ENCODE measurements around the gene PRMT7.

PRMT7 gene

DNA sequence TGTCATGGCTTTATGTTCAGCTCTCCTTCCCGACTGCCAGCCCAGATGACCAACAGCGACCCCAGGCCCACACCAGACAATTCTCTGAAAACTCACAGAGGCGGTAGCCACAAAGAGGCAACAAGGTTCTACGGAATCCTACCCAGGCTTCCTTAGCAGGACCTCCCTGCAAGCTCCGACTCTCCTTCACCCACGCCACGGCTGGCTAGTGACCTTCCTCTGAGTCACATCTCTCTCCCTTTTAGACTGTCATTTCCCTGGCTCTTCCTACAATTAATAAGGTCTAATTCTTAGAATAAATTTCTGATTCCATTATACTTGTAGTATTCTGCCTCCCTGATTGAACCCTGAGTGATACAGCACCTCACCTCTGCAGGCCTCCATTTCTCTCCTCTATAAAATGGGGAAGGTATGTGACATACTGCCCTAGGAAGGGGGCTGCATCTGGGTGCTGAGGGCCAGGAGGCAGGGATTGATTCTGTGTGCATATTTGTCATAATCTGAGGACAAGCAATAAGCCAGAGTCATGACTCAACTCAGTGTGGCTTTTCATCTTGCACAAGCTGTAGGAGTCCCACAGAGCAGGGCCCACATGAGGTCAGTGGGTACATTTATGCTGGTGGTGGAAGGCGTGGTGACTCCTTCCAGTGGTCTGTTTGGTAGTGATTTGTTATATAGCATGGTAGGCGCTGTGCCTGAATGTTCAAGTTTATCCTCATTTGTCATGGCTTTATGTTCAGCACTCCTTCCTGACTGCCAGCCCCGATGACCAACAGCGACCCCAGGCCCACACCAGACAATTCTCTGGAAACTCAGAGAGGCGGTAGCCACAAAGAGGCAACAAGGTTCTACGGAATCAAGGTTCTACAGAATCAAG lies 91.3 kb downstream of the PRMT7 start:
- no peak for DNase-seq

DNA sequence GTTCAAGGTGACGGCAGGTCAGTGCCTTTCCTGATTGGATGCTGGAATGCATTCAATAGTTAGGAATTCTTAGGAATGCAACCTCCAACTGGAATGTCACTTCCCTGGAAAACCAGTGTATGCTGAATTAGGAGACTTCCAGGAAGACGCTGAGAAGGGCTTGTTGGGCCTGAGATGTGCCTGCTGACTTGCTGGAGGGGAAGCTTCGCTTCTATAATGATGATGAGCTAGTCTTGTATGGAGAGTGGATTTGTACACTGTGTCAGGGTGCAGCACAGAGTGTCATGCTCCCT lies 91.9 kb downstream of the PRMT7 start:
- no peak for DNase-seq

GRCh38 chr16:68403177-68403576 lies 92.4 kb downstream of the PRMT7 start:
- DNase-seq = no peak

GRCh38 chr16:68403704-68404103 lies 92.9 kb downstream of the PRMT7 start:
- no peak for DNase-seq

DNA sequence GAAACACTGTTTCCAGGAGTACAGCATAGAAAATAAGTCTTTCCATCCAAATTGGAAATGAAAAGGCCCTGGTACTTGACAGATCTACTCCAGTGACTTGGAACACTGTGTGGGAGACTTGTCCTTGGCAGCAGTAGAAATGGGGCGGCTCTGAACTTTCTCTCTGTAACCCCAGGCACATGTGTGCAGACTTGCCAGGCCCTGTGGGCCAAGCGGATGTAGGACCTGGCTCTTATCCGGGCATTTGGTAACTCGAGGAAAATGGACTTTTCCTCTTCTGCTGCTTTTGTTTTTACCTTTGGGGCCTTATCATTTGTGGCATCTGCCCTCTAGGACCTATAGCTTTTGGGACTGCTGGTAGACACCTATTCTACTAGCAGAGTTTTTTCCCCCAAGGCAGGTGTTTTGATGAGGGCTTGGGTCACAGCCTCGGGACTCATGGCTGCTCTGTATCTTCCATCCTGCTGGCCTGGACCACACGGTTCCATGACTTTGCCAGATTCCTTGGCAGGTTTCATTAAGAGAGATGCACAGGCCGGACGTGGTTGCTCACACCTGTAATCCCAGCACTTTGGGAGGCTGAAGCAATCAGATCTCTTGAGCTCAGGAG lies 94.0 kb downstream of the PRMT7 start:
- DNase-seq = no peak

- no peak for DNase-seq
Measured at GRCh38 chr16:68406458-68407152, 95.8 kb downstream of the PRMT7 start.

Data from activated CD4-positive, alpha-beta T cell treated with anti-CD3 and anti-CD28 coated beads for 4 hours (primary cell).